Neutrophil (primary cell): ENCODE measurements around the gene DNAH1.

Source experiments
- H3K27ac ChIP-seq: fragments of 200-600 bp; sonication (generic); 2 replicates; pipeline ENCODE4 v1.5.1; 2016; ENCODE audit warnings: mild to moderate bottlenecking, moderate library complexity
- H3K27me3 ChIP-seq: fragments of 200-600 bp; sonication (generic); 2 replicates; pipeline ENCODE4 v1.6.0; 2016; ENCODE audit warnings: mild to moderate bottlenecking
- H3K36me3 ChIP-seq: fragments of 200-600 bp; sonication (generic); 2 replicates; pipeline ENCODE4 v1.5.1; 2017
- H3K4me1 ChIP-seq, 2 experiments: fragments of 200-600 bp in 1 of 2; sonication (generic) in 1 of 2; 1 replicate in 1 of 2; 2 replicates in 1 of 2; pipeline versions ENCODE4 v1.5.1 to v1.6.1; 2013 to 2016; ENCODE audit warnings: low read depth in 1 of 2, low read length in 1 of 2, mild to moderate bottlenecking in 1 of 2, moderate library complexity in 1 of 2; ENCODE audit not compliant: control insufficient read depth in 1 of 2, insufficient read depth in 1 of 2
- H3K4me3 ChIP-seq, 2 experiments: fragments of 200-600 bp in 1 of 2; sonication (generic) in 1 of 2; 1 replicate in 1 of 2; 2 replicates in 1 of 2; pipeline ENCODE4 v1.5.1; 2013 to 2016; ENCODE audit warnings: low read depth in 1 of 2, low read length in 1 of 2, mild to moderate bottlenecking in 1 of 2, moderate library complexity in 1 of 2
- H3K9me3 ChIP-seq: fragments of 200-600 bp; sonication (generic); 2 replicates; pipeline ENCODE4 v1.5.1; 2016
- TF ChIP-seq, protein P1 (sequence below): fragments of 200-600 bp; sonication (generic); IDR thresholded peaks from 2 replicates; pipeline ENCODE4 v1.5.1; 2016; ENCODE audit warnings: antibody characterized with exemption

Gene DNAH1

DNA sequence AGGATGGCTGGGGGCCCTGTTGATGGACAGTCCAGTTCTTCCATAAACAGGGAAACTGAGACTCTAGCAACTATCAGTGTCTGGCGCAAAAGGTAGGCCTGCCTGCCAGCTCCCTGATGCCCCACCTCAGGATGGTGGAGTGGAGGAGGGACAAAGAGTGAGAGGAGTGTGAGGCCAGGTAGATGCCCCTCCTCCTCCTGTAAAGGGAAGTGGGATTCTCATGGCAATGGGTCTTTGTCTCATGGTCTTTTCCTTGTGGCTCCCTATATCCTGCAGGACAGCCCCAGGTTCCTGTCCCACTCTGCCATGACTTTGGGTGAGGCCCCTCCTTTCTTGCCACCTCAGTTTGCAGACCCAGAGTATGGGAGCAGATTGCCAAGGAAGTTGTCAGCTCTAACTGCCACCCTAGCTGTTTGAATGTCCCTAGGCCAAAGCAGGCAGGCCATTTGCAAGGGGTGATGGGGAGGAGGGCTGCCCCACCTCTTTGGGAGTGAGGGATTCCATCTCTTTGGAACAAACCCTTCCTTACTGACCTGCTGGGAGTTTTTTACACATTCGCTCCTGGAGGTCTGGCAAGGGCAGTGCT, 2.8 kb upstream of the DNAH1 start:
- H3K27me3 ChIP-seq = peaks cover 11% of the 10 kb centered on the region
- peaks cover 46% of the 10 kb centered on the region for H3K36me3 ChIP-seq
- no peak overlapping the region for H3K4me3 ChIP-seq
- TF ChIP-seq, protein P1, sequence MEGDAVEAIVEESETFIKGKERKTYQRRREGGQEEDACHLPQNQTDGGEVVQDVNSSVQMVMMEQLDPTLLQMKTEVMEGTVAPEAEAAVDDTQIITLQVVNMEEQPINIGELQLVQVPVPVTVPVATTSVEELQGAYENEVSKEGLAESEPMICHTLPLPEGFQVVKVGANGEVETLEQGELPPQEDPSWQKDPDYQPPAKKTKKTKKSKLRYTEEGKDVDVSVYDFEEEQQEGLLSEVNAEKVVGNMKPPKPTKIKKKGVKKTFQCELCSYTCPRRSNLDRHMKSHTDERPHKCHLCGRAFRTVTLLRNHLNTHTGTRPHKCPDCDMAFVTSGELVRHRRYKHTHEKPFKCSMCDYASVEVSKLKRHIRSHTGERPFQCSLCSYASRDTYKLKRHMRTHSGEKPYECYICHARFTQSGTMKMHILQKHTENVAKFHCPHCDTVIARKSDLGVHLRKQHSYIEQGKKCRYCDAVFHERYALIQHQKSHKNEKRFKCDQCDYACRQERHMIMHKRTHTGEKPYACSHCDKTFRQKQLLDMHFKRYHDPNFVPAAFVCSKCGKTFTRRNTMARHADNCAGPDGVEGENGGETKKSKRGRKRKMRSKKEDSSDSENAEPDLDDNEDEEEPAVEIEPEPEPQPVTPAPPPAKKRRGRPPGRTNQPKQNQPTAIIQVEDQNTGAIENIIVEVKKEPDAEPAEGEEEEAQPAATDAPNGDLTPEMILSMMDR = no peak
- no peak overlapping the region for H3K27ac ChIP-seq
- peaks cover 5 to 10% of the 10 kb centered on the region in 2 experiments for H3K4me1 ChIP-seq
- H3K9me3 ChIP-seq = no peaks in the 10 kb centered on the region

- Histone ChIP-seq H3K27ac (no peak overlapping the region), H3K9me3 (no peaks in the 10 kb centered on the region), H3K36me3 (peaks cover 50% of the 10 kb centered on the region), H3K27me3 (peaks cover 11% of the 10 kb centered on the region), H3K4me3 (no peak overlapping the region), H3K4me1 (peaks cover 5 to 10% of the 10 kb centered on the region in 2 experiments)
- TF ChIP-seq, protein P1 = no peak
Measured at GRCh38 chr3:52313774-52314188, 2.3 kb upstream of the DNAH1 start.

- peaks cover 46% of the 10 kb centered on the region for H3K36me3 ChIP-seq
- no peak overlapping the region for H3K27ac ChIP-seq
- H3K9me3 ChIP-seq = no peaks in the 10 kb centered on the region
- H3K27me3 ChIP-seq = peaks cover 11% of the 10 kb centered on the region
- H3K4me3 ChIP-seq = no peak overlapping the region
- H3K4me1 ChIP-seq = peaks cover 5 to 10% of the 10 kb centered on the region in 2 experiments
- TF ChIP-seq, protein P1 = no peak
Measured at GRCh38 chr3:52314489-52314888, 1.6 kb upstream of the DNAH1 start.

DNA sequence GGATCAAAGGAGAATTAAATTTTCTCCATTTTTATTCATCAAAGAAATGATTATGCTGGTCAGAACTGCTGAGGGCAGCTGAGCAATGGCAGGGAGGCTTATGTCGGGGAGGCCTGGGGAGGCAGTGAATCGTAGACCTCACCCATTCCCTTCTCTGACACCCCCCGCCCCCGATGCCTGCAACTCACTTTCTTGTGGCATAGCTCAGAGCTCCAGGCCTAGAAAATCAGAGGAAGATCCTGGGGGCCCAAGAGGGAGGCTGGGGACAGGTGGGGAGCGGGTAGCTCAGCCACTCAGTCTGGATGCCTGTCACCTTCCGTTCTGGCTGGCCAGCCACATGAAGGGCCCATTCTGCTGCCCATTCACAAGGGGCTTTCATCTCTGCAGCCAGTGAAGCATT, 1.1 kb upstream of the DNAH1 start:
- H3K4me3 ChIP-seq = no peak overlapping the region
- peaks cover 46% of the 10 kb centered on the region for H3K36me3 ChIP-seq
- TF ChIP-seq, protein P1 = no peak
- peaks cover 11% of the 10 kb centered on the region for H3K27me3 ChIP-seq
- H3K4me1 ChIP-seq = peaks cover 5 to 10% of the 10 kb centered on the region in 2 experiments
- H3K27ac ChIP-seq = no peak overlapping the region
- no peaks in the 10 kb centered on the region for H3K9me3 ChIP-seq

- H3K36me3 ChIP-seq = peaks cover 47% of the 10 kb centered on the region
- peak overlapping the region; percentile 33 to 42 for H3K4me3 ChIP-seq
- no peaks in the 10 kb centered on the region for H3K9me3 ChIP-seq
- TF ChIP-seq, protein P1 = no peak
- no peak overlapping the region for H3K27ac ChIP-seq
- H3K4me1 ChIP-seq = peaks cover 5 to 10% of the 10 kb centered on the region in 2 experiments
- peaks cover 11% of the 10 kb centered on the region for H3K27me3 ChIP-seq
Measured at GRCh38 chr3:52317208-52318000, 1.3 kb downstream of the DNAH1 start.
